MM.1S (cell line): Measurements from ENCODE around the gene HIPK4.

Source experiments
- CTCF ChIP-seq: fragments of 300-600 bp; sonication (generic); IDR thresholded peaks from 2 replicates; pipeline ENCODE4 v1.5.1; 2016; ENCODE audit warnings: antibody characterized with exemption, low read length, mixed read lengths
- EZH2phosphoT487 ChIP-seq: fragments of 300-600 bp; sonication (generic); IDR thresholded peaks from 2 replicates; pipeline ENCODE4 v1.6.1; 2018; ENCODE audit warnings: antibody characterized with exemption, low read length

DNA sequence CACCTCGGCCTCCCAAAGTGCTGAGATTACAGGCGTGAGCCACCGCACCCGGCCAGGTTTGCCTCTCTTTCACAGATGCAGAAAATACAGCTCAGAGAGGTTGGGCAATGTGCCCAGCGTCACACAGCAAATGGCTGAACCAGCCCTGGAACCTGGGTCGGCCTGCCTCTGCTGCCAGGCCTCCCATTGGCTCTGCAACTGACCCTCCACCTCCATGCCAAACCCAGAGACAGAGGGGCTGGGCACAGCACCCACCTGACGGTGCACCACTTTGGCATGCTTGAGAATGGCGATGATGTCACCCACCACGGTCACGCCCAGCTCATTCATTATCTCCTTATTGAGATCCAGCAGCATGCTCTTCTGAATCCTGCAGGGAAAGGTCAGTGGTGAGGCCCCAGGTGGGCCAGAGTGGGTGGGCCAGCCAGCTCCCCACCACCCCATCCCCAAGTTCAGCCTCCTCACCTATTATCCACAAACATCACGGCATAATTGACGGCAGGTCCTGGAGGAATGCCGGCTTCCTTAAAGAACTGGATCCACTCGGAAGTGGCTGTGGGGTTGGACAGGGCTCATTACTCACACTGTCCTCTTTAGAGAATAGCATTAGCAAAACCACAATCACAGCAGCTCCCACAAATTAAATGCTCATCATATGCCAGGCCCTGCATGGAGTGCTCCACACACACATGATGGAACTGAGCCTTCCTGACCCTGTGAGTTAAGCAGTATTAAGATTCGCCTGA is 54.0 kb downstream of the HIPK4 start:
- no peak for TF ChIP-seq CTCF
- TF ChIP-seq EZH2phosphoT487: no peak
